SK-N-SH treated with all-trans-retinoic acid at 6 μM for 48 hours (cell line): ENCODE data around the gene SF1.

Source experiments
- BACH2 ChIP-seq: fragments of 250-450 bp; sonication (Bioruptor Pico); IDR thresholded peaks from 2 replicates; pipeline ENCODE4 v1.9.0; 2021; ENCODE audit warnings: mild to moderate bottlenecking, borderline replicate concordance
- CSDC2 ChIP-seq: fragments of 250-450 bp; sonication (Bioruptor Pico); IDR thresholded peaks from 2 replicates; pipeline ENCODE4 v1.5.0; 2020; ENCODE audit warnings: mild to moderate bottlenecking, moderate library complexity
- GLIS3 ChIP-seq: fragments of 250-450 bp; sonication (Bioruptor Pico); IDR thresholded peaks from 2 replicates; pipeline ENCODE4 v1.5.0; 2020; ENCODE audit warnings: mild to moderate bottlenecking, moderate library complexity
- ISL1 ChIP-seq: fragments of 250-450 bp; sonication (Bioruptor Pico); IDR thresholded peaks from 2 replicates; pipeline ENCODE4 v2.1.2; 2022; ENCODE audit warnings: mild to moderate bottlenecking, moderate library complexity
- PATZ1 ChIP-seq: fragments of 250-450 bp; sonication (Bioruptor Pico); IDR thresholded peaks from 2 replicates; pipeline ENCODE4 v1.8.0; 2020; ENCODE audit warnings: mild to moderate bottlenecking, moderate library complexity, borderline replicate concordance
- ZFP3 ChIP-seq: fragments of 250-450 bp; sonication (Bioruptor Pico); IDR thresholded peaks from 2 replicates; pipeline ENCODE4 v1.5.0; 2020; ENCODE audit warnings: mild to moderate bottlenecking, moderate library complexity
- ZFP30 ChIP-seq: fragments of 450-650 bp; formaldehyde crosslinking; IDR thresholded peaks from 2 replicates; pipeline ENCODE4 v1.5.0; 2022; ENCODE audit warnings: mild to moderate bottlenecking, moderate library complexity

DNA sequence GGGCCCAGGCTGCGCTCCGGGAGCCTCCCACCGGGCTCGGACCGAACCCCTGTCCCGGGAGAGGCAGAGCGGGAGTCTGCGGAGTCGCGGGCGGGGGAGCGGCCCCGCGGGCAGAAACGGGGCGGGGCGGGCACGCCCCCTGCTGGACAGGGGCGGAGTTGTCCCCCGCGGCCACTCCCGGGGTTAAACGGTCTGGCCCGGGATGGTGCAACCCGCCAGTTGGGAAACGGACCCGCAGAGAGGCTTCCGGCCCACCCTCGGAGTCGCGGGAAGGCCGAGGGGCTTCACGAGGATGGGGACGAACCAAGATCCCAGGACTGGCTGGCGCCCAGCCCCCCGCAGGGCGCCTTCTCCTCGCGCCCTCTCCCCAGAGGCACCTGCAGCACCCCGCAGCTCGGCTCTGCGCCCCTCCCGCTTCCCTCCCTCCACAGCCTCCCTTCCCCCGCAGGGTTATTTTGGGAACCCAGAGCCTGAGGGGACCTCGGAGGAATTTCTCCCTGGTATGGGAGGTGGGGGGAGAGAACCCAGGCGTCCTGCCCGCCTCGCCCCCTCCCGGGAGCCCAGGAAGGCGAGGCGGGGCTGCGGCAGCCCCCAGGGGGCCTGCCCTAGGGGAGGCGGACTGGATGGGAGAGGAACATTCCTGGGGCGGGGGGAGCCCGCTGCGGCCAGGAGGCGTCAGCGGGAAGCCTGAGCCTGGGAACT lies 35.3 kb downstream of the SF1 start:
- no peak for TF ChIP-seq ZFP30
- no peak for TF ChIP-seq PATZ1 (CRISPR knock-in tag)
- TF ChIP-seq GLIS3 (CRISPR knock-in tag) = no peak
- TF ChIP-seq ZFP3 (CRISPR knock-in tag) = no peak
- no peak for TF ChIP-seq CSDC2 (CRISPR knock-in tag)
- TF ChIP-seq BACH2 (CRISPR knock-in tag) = no peak
- TF ChIP-seq ISL1 (CRISPR knock-in tag) = no peak
